Measurements from ENCODE around the gene PADI2.

The PADI2 gene

DNA sequence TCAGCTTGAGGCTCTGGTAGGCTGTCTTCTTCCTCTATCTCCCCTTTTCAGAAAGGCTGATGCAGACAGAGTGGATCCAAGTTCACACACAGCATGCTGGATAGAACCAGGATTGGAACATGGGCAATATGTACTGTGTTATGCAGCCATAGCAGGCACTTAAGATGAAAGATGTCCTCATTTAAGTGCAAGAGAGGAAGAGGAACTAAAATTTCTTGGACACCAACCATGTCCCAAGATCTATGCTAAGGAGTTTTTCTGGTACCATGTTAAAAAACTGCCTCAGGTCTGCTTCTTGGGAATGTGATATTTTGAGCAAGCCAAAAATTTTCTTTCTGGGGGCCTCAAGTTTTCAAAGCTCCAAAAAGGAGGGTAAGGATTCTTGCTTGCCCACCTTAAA, 66.6 kb downstream of the PADI2 start:
- TF ChIP-seq, protein P1, sequence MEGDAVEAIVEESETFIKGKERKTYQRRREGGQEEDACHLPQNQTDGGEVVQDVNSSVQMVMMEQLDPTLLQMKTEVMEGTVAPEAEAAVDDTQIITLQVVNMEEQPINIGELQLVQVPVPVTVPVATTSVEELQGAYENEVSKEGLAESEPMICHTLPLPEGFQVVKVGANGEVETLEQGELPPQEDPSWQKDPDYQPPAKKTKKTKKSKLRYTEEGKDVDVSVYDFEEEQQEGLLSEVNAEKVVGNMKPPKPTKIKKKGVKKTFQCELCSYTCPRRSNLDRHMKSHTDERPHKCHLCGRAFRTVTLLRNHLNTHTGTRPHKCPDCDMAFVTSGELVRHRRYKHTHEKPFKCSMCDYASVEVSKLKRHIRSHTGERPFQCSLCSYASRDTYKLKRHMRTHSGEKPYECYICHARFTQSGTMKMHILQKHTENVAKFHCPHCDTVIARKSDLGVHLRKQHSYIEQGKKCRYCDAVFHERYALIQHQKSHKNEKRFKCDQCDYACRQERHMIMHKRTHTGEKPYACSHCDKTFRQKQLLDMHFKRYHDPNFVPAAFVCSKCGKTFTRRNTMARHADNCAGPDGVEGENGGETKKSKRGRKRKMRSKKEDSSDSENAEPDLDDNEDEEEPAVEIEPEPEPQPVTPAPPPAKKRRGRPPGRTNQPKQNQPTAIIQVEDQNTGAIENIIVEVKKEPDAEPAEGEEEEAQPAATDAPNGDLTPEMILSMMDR (IDR thresholded peaks at IDR 0.05; ENCODE audit: low read depth, low read length), result no peak
- Histone ChIP-seq H3K9me3 (no peaks in the 10 kb centered on the region), H3K27me3 (no peaks in the 10 kb centered on the region), H3K36me3 (no peaks in the 10 kb centered on the region; the same call in 1 of the 2 replicates), H3K4me3 (ENCODE audit: low read depth, low read length) (peak overlapping the region; percentile 86), H3K4me1 (no peaks in the 10 kb centered on the region)
- DNase-seq, result no peak

GRCh38 chr1:17052038-17052437, 67.2 kb downstream of the PADI2 start:
- no peak for DNase-seq
- no peaks in the 10 kb centered on the region for H3K9me3 ChIP-seq
- no peaks in the 10 kb centered on the region for H3K4me1 ChIP-seq
- TF ChIP-seq, protein P1 (IDR thresholded peaks at IDR 0.05; ENCODE audit: low read depth, low read length), result no peak
- no peaks in the 10 kb centered on the region for H3K27me3 ChIP-seq
- H3K36me3 ChIP-seq, result no peaks in the 10 kb centered on the region; the same call in 1 of the 2 replicates
- no peak overlapping the region for H3K4me3 ChIP-seq (ENCODE audit: low read depth, low read length)

GRCh38 chr1:17047924-17048323, 71.3 kb downstream of the PADI2 start:
- Histone ChIP-seq H3K9me3 (no peaks in the 10 kb centered on the region), H3K4me3 (ENCODE audit: low read depth, low read length) (no peak overlapping the region), H3K36me3 (peaks cover 8% of the 10 kb centered on the region), H3K4me1 (no peaks in the 10 kb centered on the region), H3K27me3 (no peaks in the 10 kb centered on the region)
- TF ChIP-seq, protein P1 (IDR thresholded peaks at IDR 0.05; ENCODE audit: low read depth, low read length), result no peak
- no peak for DNase-seq

DNA sequence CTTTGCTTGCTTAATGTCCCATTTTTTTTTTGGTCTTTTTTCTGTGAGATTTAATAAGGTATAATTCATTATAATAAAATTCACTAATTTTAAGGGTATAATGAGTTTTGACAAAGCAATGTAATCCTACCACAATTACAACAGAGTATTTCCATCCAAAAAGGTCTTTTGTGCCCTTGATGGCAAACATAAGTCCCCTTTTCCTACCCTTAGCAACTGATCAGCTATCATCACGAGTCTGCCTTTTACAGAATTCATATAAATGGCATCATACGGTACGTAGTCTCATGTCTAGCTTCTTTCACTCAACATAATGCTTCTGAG, 73.0 kb downstream of the PADI2 start:
- Histone ChIP-seq H3K9me3 (no peaks in the 10 kb centered on the region), H3K36me3 (peaks cover 8% of the 10 kb centered on the region), H3K27me3 (no peaks in the 10 kb centered on the region), H3K4me1 (no peaks in the 10 kb centered on the region), H3K4me3 (ENCODE audit: low read depth, low read length) (no peak overlapping the region)
- no peak for DNase-seq
- TF ChIP-seq, protein P1 (IDR thresholded peaks at IDR 0.05; ENCODE audit: low read depth, low read length), result no peak

DNA sequence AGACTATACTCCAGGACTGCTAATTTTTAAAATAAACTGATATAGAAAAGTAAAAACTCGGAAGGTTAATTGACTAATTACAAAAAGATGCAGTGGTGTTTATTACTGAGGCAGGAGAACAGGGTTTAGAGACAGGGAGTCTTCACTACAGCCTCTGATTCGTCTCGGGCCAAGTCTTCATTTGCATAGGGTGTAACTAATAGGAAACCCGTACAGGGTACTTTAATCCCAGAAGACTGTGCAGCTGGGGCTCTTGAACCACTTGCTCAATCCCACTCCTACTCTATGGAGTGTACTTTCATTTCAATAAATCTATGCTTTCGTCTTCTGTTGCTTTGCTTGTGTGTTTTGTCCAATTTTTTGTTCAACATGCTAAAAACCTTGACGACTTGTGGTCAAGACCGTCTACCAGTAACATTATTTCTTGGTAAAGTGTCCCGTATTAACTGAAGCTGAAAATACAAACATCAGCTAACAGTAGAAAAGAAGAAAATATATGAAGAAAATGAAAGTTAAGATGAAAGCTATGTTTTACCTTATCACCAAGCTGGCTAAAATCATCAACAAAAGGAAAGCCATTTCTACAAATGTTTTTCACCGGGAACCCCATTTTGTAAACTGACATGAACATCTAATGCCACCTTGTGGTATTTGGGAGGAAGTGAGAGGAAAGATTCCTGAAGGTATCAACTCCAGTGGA, 73.5 kb downstream of the PADI2 start:
- no peaks in the 10 kb centered on the region for H3K27me3 ChIP-seq
- H3K9me3 ChIP-seq, result no peaks in the 10 kb centered on the region
- H3K4me3 ChIP-seq (ENCODE audit: low read depth, low read length), result no peak overlapping the region
- peaks cover 8% of the 10 kb centered on the region for H3K36me3 ChIP-seq
- TF ChIP-seq, protein P1 (IDR thresholded peaks at IDR 0.05; ENCODE audit: low read depth, low read length), result peak; percentile 64
- H3K4me1 ChIP-seq, result no peaks in the 10 kb centered on the region
- DNase-seq, result no peak

- no peaks in the 10 kb centered on the region for H3K9me3 ChIP-seq
- H3K36me3 ChIP-seq, result peaks cover 8% of the 10 kb centered on the region
- no peak for DNase-seq
- TF ChIP-seq, protein P1 (IDR thresholded peaks at IDR 0.05; ENCODE audit: low read depth, low read length), result no peak
- H3K4me1 ChIP-seq, result no peaks in the 10 kb centered on the region
- H3K27me3 ChIP-seq, result no peaks in the 10 kb centered on the region
- no peak overlapping the region for H3K4me3 ChIP-seq (ENCODE audit: low read depth, low read length)
These were observed 74.1 kb downstream of the PADI2 start for GRCh38 chr1:17045150-17045549.

Measured in BE2C (cell line).